Central memory CD8-positive, alpha-beta T cell (primary cell): Measurements from ENCODE around the gene DNLZ.

Experiments used
- ATAC-seq: fragments of 150-1000 bp; cut with Tn5 transposase; replicated peaks from 2 replicates; pipeline ENCODE4 v1.10.0; 2022; ENCODE audit warnings: mild to moderate bottlenecking, moderate FRiP score, moderate number of reproducible peaks; ENCODE audit not compliant: poor library complexity, severe bottlenecking; ENCODE audit errors: extremely low read depth
- DNase-seq, 2 donors: peaks; one replicate each; pipeline ENCODE4 v3.0.0; 2021; ENCODE audit warnings: low spot score in 2 of 2
- H3K27ac Mint-ChIP-seq: one replicate; pipeline ENCODE4 v1.8.0; 2022; ENCODE audit warnings: low read depth, mild to moderate bottlenecking, moderate library complexity, mixed read lengths
- H3K27me3 Mint-ChIP-seq: one replicate; pipeline ENCODE4 v1.8.0; 2022; ENCODE audit warnings: mixed read lengths
- H3K36me3 Mint-ChIP-seq: one replicate; pipeline ENCODE4 v1.8.0; 2022; ENCODE audit warnings: mild to moderate bottlenecking, moderate library complexity, mixed read lengths; ENCODE audit not compliant: insufficient read depth
- H3K4me1 Mint-ChIP-seq: one replicate; pipeline ENCODE4 v1.8.0; 2022; ENCODE audit warnings: mixed read lengths
- H3K4me3 Mint-ChIP-seq: one replicate; pipeline ENCODE4 v1.8.0; 2022; ENCODE audit warnings: mild to moderate bottlenecking, moderate library complexity, mixed read lengths
- H3K9me3 Mint-ChIP-seq: one replicate; pipeline ENCODE4 v1.8.0; 2022; ENCODE audit warnings: mixed read lengths

Gene DNLZ

DNA sequence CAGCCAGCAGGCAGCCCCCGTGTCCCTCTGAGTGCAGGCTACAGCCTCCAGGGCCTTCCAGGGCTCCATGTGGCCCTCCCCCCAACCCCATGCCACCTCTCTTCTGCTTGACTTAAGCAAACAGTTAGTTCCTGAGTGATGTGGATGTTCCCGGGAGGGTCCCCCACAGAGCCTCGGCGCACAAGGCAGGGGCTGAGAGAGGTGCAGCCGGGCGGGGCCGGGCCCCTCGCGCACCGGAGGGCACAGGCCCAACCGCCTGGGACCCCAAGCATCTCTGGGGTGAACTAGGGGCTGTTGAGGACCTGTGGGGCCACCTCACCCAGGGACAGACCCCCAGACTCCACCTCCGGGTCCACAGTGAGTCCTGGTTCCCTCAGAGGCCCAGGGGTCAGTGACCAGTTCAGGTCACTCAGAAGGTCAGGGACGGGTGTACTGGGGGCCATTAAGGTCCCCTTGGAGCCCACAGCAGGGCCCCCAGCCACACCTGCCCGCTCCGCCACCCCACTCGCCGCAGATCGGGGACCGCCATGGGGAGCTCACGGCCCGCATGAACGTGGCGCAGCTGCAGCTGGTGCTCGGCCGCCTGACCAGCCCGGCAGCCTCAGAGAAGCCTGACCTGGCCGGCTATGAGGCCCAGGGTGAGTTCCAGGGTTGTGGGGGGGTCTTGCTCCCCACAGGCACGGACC lies 23.0 kb downstream of the DNLZ start:
- Mint-ChIP-seq H3K36me3 (peaks cover 2% of the 10 kb centered on the region), H3K4me3 (no peak overlapping the region), H3K4me1 (no peaks in the 10 kb centered on the region), H3K27ac (no peak overlapping the region), H3K9me3 (no peaks in the 10 kb centered on the region), H3K27me3 (no peaks in the 10 kb centered on the region)
- ATAC-seq (no peak), DNase-seq (no peak)

DNA sequence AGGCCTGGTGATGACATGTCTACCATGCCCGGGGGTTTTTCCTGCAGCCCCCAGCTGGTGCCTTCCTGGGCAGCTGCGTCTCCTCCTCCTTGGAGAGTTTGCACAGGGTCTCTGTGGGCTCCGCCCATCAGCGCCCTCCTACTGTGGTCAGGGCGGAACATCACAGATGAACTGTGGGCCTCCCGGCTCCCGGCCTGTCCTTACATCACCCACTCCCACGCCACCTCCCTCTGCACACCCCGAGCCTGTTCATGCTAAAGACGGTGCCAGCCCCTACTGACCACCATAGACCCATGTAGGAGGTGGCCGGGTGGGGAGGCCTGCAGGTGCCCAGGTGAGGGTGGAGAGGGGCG lies 23.6 kb downstream of the DNLZ start:
- Mint-ChIP-seq H3K4me3 (no peak overlapping the region), H3K27ac (no peak overlapping the region), H3K36me3 (peaks cover 2% of the 10 kb centered on the region), H3K27me3 (no peaks in the 10 kb centered on the region), H3K9me3 (no peaks in the 10 kb centered on the region), H3K4me1 (no peaks in the 10 kb centered on the region)
- no peak for ATAC-seq
- no peak for DNase-seq

- Mint-ChIP-seq H3K4me3 (no peak overlapping the region), H3K27me3 (no peaks in the 10 kb centered on the region), H3K9me3 (no peaks in the 10 kb centered on the region), H3K27ac (no peak overlapping the region), H3K36me3 (peaks cover 2% of the 10 kb centered on the region), H3K4me1 (no peaks in the 10 kb centered on the region)
- no peak for ATAC-seq
- no peak for DNase-seq
Measured at GRCh38 chr9:136339173-136339957, 24.2 kb downstream of the DNLZ start.

DNA sequence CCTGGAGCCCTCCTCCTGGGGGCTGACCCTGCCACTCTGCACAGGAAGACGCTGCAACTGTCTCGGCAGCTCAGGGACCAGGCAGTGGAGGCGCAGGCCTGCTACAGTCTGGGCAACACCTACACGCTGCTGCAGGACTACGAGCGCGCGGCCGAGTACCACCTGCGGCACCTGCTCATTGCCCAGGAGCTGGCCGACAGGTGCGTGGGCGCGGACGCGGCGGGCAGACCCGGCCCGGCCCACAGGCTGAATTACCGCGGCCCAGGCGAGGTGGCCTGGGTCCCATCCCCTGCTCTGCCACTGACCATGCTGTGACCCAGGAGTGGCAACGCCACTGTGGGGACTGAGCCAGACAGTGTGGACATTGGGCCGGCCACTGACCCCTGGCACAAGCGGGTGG lies 25.0 kb downstream of the DNLZ start:
- Mint-ChIP-seq H3K36me3 (peaks cover 2% of the 10 kb centered on the region), H3K9me3 (no peaks in the 10 kb centered on the region), H3K27ac (no peak overlapping the region), H3K4me3 (no peak overlapping the region), H3K4me1 (no peaks in the 10 kb centered on the region), H3K27me3 (no peaks in the 10 kb centered on the region)
- ATAC-seq (no peak), DNase-seq (no peak)

GRCh38 chr9:136337416-136338395 lies 25.8 kb downstream of the DNLZ start:
- H3K4me3 Mint-ChIP-seq: no peak overlapping the region
- no peaks in the 10 kb centered on the region for H3K4me1 Mint-ChIP-seq
- no peak for ATAC-seq
- no peak for DNase-seq
- no peaks in the 10 kb centered on the region for H3K9me3 Mint-ChIP-seq
- no peak overlapping the region for H3K27ac Mint-ChIP-seq
- no peaks in the 10 kb centered on the region for H3K27me3 Mint-ChIP-seq
- H3K36me3 Mint-ChIP-seq: peaks cover 2% of the 10 kb centered on the region

- H3K27ac Mint-ChIP-seq: no peak overlapping the region
- H3K36me3 Mint-ChIP-seq: peaks cover 2% of the 10 kb centered on the region
- H3K27me3 Mint-ChIP-seq: no peaks in the 10 kb centered on the region
Measured at GRCh38 chr9:136336881-136337280, 26.7 kb downstream of the DNLZ start.

GRCh38 chr9:136336156-136336870 lies 27.2 kb downstream of the DNLZ start:
- peaks cover 2% of the 10 kb centered on the region for H3K36me3 Mint-ChIP-seq
- no peak overlapping the region for H3K27ac Mint-ChIP-seq
- DNase-seq: no peak
- H3K9me3 Mint-ChIP-seq: no peaks in the 10 kb centered on the region
- H3K4me3 Mint-ChIP-seq: no peak overlapping the region
- H3K4me1 Mint-ChIP-seq: no peaks in the 10 kb centered on the region
- H3K27me3 Mint-ChIP-seq: no peaks in the 10 kb centered on the region
- ATAC-seq: no peak

More at GRCh38 chr9:136336881-136337280, 26.7 kb downstream of the DNLZ start:
- DNase-seq: no peak
- Mint-ChIP-seq H3K9me3 (no peaks in the 10 kb centered on the region), H3K4me1 (no peaks in the 10 kb centered on the region), H3K4me3 (no peak overlapping the region)
- ATAC-seq: no peak

DNA sequence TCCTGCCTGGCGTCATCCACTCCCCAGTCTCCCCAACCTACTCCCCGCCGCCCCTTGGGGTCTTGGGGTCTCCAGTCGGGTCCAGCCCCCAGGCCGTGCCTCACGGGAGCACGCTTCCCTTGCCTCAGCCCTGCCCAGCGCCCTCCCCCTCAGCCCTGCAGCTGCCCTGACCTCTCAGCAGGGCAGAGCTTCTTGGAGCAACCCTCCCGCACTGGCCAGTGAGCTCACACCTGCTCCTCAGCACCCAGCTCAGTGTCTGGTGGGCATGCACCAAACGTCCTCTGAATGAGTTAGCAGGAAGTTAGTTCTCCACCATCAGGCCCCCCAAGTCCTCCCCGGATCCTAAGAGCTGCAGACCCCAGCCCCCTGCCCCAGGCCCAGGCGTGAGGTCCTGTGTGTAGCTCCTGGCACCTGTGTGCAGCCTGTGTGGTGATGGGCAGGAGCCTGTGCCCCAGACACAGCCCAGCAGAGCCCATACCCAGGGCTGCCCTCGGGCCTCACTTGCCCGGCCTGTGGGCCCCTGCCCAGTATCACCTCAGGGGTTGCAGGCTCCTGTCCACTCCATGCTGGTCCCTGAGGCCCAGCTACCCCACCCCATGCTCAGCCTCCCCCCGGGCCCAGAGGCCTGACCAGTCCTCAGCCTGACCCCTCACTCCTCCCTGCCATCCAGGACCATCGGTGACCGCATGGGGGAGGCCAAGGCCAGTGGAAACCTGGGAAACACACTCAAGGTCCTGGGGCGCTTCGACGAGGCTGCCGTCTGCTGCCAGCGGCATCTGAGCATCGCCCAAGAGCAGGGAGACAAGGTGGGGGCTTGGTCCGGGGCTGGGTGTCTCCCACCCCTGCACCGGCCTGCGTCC lies 28.0 kb downstream of the DNLZ start:
- DNase-seq: no peak
- Mint-ChIP-seq H3K36me3 (peaks cover 2% of the 10 kb centered on the region), H3K4me3 (no peak overlapping the region), H3K27ac (no peak overlapping the region), H3K27me3 (no peaks in the 10 kb centered on the region), H3K9me3 (no peaks in the 10 kb centered on the region), H3K4me1 (no peaks in the 10 kb centered on the region)
- no peak for ATAC-seq

DNA sequence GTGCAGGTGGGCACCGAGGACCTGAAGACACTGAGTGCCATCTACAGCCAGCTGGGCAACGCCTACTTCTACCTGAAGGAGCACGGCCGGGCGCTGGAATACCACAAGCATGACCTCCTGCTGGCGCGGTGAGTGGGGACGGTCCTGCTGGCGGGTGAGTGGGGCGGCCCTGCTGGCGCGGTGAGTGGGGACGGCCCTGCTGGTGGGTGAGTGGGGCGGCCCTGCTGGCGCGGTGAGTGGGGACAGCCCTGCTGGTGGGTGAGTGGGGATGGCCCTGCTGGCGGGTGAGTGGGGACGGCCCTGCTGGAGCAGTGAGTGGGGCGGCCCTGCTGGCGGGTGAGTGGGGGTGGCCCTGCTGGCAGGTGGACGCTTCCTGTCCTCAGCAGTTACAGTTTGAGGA lies 29.0 kb downstream of the DNLZ start:
- ATAC-seq (no peak), DNase-seq (no peak)
- H3K4me3 Mint-ChIP-seq: no peak overlapping the region
- no peaks in the 10 kb centered on the region for H3K9me3 Mint-ChIP-seq
- no peak overlapping the region for H3K27ac Mint-ChIP-seq
- H3K36me3 Mint-ChIP-seq: peaks cover 2% of the 10 kb centered on the region
- no peaks in the 10 kb centered on the region for H3K27me3 Mint-ChIP-seq
- no peaks in the 10 kb centered on the region for H3K4me1 Mint-ChIP-seq

DNA sequence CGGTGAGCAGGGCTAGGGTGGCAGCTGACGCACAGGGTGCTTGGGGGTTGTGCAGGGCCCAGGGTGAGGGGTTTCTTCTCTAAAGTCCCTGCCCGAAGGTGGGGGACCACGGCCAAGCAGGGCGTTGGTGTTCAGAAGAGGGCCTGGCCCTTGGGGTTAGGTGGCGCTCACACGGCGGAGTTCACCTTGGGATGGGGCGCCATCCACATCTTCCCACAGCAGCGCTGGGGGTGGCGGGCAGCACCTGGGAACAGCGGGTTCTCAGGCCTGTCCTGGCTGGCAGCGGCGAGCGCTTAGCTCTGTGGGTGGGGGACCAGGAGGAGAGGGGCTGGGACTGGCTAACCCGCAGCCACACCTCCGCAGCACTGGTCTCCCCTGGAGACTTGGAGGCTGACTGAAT lies 30.1 kb downstream of the DNLZ start:
- no peaks in the 10 kb centered on the region for H3K27me3 Mint-ChIP-seq
- H3K36me3 Mint-ChIP-seq: peaks cover 2% of the 10 kb centered on the region
- H3K9me3 Mint-ChIP-seq: no peaks in the 10 kb centered on the region
- H3K27ac Mint-ChIP-seq: no peak overlapping the region
- DNase-seq (no peak), ATAC-seq (no peak)
- H3K4me3 Mint-ChIP-seq: no peak overlapping the region
- H3K4me1 Mint-ChIP-seq: no peaks in the 10 kb centered on the region

DNA sequence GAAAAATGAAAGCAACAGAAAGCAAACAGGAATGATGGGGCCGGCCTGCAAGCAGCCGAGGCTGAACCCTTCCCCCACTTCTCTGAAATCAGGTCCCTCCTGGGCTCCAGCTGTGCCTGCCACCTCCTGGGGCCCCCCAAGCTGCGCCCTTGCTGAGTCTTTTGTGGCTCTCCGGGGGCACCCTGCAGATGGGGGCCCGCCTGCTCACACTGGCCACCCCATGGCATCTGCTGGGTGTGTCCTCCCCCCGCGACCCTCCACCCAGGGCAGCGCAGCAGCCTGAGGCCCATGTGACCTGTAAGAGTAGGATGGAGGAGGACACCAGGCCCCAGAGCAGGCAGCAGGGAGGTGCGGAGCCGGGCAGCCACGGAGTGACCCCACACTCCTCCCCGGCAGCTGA lies 30.5 kb downstream of the DNLZ start:
- Mint-ChIP-seq H3K4me1 (no peaks in the 10 kb centered on the region), H3K36me3 (peaks cover 2% of the 10 kb centered on the region), H3K27ac (no peak overlapping the region), H3K9me3 (no peaks in the 10 kb centered on the region), H3K4me3 (no peak overlapping the region), H3K27me3 (no peaks in the 10 kb centered on the region)
- DNase-seq (no peak), ATAC-seq (no peak)
